HFF-Myc (cell line): ENCODE data around the gene ARFGAP2.
"Not testable (repeated sequence)": the region's sequence is repeated elsewhere in the genome, so short reads cannot be mapped to it uniquely, and the experiment has no call there.

Experiments
- DNase-seq: peaks from one replicate; pipeline ENCODE4 v3.0.0-alpha.2; 2011; ENCODE audit warnings: low read depth; ENCODE audit errors: extremely low read depth
- H3K4me3 ChIP-seq: replicated peaks from 2 replicates; pipeline ENCODE4 v1.5.1; 2011; ENCODE audit warnings: low read depth, mild to moderate bottlenecking, control low read depth, low read length
- CTCF ChIP-seq: IDR thresholded peaks from 2 replicates; pipeline ENCODE4 v1.5.1; 2012; ENCODE audit warnings: mild to moderate bottlenecking, low read depth, low read length, control low read depth; ENCODE audit errors: missing control alignments

The ARFGAP2 gene

GRCh38 chr11:47213950-47214565 lies 37.4 kb upstream of the ARFGAP2 start:
- DNase-seq: no peak
- no peak for TF ChIP-seq CTCF
- peak overlapping the region; percentile 61 for H3K4me3 ChIP-seq

DNA sequence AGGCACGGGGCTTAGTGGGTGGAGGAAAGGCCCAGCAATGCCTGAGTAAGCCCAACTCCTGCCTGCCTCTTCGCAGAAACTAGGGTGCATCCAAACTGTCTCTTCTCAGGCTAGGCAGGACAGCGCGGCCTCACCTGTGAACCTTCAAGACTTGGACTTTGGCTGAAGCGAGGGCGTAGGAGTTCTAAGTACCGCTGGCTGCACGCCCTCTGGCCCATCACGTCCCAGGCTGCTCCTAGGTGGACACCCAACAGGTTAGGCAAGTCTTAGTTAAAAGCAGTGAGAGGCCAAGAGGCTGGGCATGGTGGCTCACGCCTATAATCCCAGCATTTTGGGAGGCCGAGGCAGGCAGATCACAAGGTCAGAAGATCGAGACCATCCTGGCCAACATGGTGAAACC lies 36.3 kb upstream of the ARFGAP2 start:
- no peak overlapping the region for H3K4me3 ChIP-seq
- TF ChIP-seq CTCF: no peak
- DNase-seq: no peak

DNA sequence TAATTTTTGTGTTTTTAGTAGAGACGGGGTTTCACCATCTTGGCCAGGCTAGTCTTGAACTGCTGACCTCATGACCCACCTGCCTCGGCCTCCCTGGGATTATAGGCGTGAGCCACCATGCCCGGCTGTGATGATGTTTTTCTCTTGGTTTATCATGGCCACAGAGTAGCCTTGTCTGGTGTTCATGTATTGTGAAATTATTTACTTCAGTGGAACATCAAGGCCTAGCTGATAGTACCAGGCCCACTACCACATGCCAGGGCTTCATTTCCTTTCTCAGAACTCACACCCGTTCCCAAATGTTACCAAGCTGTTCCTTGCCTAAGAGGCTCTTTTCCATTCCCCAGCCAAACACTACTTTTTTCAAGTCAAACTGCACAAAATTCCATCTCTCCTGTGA lies 31.9 kb upstream of the ARFGAP2 start:
- TF ChIP-seq CTCF: no peak
- DNase-seq: no peak
- H3K4me3 ChIP-seq: no peak overlapping the region

GRCh38 chr11:47208008-47208552 lies 31.4 kb upstream of the ARFGAP2 start:
- not testable (repeated sequence) for H3K4me3 ChIP-seq, DNase-seq

DNA sequence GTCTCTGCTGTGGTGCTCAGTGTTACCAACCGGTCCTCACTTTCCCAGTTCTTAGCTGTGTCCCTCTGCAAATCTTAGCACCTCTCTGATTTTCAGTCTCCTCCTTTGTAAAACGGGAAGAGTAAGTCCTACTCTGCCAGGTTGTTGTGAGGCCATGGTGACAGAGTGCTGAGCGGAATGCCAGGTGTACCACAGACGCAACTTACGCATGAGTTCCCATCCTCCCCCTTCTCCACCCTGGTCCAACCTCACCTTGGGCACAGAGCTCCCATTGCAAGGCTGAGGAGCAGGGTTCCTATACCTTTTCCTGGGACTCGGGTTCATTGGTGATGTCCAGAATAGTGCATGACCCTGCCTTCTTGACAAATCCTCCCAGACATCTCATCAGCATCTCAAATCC lies 30.8 kb upstream of the ARFGAP2 start:
- DNase-seq: no peak
- TF ChIP-seq CTCF: no peak
- H3K4me3 ChIP-seq: no peak overlapping the region

- DNase-seq, H3K4me3 ChIP-seq: not testable (repeated sequence)
These were observed 29.9 kb upstream of the ARFGAP2 start for GRCh38 chr11:47206577-47206976.

- no peak for TF ChIP-seq CTCF
- no peak overlapping the region for H3K4me3 ChIP-seq
- no peak for DNase-seq
These were observed 27.9 kb upstream of the ARFGAP2 start for GRCh38 chr11:47204637-47204989.

GRCh38 chr11:47202576-47202975 lies 25.9 kb upstream of the ARFGAP2 start:
- no peak overlapping the region for H3K4me3 ChIP-seq
- DNase-seq: no peak
- TF ChIP-seq CTCF: no peak
